NCI-H510A (cell line): ENCODE results near the gene RGMA.
"Not testable (repeated sequence)": the region's sequence is repeated elsewhere in the genome, so short reads cannot be mapped to it uniquely, and the experiment has no call there.

Experiments used
- DNase-seq: peaks from one replicate; lab custom pipeline; 2025; lab: John Stamatoyannopoulos, UW

Gene RGMA

DNA sequence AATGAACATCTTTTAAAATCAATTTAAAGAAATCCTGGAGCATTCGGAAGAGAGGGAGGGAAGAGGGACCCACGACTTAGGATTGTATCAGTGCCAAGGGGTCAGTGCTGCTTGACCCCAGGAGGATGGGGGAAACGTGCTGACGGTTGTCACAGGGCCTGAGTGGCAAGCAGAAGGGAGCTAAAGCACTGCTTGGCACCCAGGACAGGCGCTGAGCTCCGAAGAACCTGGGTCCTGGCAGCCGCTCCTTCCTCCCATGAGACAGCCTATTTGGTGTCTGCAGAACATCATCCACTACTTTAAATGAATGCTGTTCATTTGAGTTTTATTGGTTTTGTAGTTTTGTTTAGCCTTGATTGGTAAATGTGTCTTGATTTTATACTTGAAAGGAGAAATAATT, 54.5 kb downstream of the RGMA start:
- no peak for DNase-seq

DNA sequence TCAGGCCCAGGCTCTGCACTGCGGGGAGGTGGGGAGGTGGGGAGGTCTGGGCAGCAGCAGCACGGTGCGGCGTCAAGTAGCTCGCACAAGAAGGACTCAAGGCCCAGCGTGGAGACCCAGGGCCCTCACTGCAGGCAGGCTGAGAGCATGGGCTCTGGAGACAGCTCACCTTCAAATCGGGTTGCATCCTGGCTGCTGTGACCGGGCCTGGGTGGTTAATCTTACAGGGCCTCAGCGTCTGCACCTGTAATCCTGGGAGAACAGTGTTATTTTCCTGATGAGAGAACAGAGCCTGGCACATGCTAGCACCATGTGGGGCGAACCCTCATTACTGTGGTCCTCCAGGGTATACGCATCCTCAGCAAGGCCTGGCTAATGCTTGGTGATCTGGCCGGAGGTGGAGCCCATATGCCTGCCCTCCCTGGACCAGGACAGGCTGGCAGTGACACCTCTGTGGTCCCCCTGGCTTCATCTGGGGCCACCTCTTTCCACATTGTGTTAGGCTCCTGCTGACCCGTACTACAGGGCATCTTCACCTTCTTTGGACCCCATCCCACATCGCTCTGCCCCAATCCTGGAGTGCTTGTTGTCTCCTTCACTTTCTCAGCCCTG, 55.5 kb downstream of the RGMA start:
- no peak for DNase-seq

DNA sequence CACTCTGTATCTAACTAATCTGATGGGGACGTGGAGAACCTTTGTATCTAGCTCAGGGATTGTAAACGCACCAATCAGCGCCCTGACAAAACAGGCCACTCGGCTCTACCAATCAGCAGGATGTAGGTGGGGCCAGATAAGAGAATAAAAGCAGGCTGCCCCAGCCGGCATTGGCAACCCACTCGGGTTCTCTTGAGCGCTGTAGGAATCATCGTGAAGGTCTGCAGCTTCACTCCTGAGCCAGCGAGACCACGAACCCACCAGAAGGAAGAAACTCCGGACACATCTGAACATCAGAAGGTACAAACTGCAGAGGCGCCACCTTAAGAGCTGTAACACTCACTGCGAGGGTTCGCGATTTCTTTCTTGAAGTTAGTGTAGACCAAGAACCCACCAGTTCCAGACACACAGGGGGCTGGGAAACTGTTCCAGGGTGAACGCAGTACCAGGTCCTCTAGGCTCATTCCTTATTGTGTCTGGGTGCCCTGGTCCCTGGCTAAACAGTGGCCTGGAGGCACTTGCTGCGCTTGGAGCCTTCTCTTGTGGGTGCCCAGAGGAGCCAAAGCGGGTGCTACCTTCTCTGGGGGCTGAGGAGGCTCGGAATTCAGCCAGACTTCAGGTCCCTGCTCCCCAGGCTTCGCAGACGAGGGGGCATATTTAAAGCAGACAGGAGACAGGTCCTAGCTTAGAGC, 56.4 kb downstream of the RGMA start:
- DNase-seq: not testable (repeated sequence)

DNA sequence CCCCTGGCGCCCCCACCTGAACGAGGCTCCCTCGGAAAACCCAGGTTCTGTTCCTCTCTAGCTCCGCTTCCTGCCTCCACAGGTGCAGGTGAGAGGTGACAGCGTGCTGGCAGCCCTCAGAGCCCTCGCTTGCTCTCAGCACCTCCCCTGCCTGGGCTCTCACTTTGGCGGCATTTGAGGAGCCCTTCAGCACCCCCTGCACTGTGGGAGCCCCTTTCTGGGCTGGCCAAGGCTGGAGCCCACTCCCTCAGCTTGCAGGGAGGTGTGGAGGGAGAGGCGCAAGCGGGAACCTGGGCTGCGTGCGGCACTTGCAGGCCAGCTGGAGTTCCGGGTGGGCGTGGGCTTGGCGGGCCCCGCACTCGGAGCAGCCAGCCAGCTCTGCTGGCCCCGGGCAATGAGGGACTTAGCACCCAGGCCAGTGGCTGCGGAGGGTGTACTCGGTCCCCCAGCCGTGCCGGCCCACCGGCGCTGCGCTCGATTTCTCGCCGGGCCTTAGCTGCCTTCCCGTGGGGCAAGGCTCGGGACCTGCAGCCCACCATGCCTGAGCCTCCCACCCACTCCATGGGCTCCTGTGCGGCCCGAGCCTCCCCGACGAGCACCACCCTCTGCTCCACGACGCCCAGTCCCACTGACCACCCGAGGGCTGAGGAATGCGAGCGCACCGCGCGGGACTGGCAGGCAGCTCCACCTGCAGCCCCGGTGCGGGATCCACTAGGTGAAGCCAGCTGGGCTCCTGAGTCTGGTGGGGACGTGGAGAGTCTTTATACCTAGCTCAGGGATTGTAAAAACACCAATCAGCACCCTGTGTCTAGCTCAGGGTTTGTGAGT, 57.2 kb downstream of the RGMA start:
- DNase-seq: not testable (repeated sequence)

DNA sequence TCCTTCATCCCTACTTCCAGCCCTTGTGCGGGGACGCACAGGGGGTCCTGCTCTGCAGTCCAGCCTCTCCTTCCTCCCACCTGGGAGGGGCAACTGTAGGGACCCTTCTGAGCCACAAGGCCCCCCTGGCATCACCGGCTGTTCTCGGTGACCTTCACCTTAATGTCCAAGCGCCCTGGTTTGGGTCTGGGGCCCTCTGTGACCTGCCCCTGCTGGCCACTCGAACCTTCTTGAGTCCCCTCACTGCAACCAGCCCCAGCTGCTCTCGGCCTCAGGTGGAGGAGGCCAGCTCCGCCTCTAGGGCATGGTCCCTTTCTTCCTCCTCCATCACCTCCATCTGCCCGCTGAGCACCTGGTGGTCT, 57.9 kb downstream of the RGMA start:
- no peak for DNase-seq

DNA sequence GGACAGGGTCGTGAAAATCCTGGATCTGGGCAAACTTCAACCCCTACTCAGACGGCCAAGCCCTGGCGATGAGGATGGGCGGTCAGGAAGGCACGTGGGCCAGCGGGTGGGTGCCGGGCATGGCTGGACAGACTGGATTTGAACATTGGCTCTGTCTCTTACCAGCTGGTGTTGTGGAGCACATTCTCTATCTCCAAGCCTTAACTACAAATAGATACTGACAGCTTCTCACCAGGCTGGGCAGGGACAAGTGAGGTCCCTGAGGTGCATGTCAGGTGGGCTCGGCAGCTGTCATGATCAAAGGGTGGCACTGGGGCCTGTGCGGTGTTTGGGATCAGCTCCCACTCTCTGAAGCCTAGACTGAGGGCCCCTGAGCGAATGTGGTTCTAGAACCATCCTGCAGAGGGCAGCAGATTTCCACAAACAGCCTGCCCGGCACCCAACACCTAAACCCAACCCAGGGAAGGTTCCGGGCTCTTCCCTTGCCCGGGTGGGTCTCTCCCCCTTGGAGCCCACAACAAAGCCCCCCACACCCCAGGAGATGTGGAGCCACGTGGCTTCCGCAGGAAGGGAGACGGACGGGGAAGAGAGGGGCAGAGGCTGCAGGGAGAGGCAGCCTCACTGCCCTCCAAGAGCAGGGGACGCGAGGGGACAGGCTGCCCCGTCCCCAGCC, 58.4 kb downstream of the RGMA start:
- DNase-seq: no peak

DNA sequence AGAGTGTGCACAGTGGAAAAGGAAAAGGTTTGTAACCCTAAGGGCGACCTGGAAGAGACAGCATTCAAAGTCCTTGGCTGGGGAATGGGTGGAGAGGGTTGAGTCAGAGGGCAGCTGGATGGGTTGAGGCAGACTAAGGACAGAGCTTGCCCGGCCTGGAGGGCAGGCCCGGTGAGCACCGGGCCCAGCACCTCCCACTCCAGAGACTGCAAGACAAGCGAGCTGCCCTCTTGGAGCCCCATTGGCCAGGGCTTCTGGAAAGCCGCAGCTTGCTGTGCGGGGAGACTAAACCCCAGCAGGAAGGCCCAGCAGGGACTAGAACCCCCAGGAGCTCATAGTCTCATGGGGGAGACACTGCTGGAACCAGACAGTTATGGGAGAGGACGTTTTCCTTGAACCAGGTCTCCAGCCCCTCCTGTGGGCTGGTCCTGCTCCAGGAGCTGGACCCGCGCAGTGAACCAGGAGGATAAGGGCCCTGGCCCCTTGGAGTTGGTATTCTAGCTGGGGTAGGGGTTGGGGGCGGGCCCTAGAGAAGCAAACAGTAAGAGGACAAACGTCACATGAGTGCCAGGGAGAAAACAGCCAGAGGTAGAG, 59.1 kb downstream of the RGMA start:
- no peak for DNase-seq

DNA sequence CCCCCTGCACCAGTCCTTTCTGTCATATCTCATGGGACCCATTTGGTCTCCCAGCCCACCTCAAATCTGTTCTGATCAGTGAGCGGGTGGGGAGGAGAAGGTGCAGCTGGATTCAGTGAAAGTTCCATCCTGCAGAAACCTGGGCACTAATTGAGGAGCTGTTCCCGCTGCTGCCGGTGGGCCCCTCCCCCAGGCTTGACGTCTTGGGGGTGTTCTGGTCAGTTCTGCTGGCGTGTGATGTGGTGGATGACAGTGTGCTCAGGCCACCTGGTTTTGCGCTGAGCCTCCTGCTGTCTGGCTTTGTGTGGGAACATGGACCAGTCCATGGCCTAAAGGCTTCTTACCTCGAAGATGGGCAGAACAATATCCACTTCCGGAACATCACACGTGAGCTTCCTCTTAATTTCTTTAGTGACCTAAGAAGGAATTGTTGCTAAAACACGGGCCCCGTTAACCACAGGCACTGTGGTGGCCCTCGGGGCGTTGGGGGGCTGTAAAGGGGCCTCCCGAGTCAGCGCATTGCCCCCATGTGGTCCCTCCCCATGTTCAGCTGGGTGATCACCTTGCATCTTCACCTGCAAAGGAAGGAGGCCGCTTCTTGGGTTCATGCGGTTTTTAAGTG, 59.7 kb downstream of the RGMA start:
- DNase-seq: no peak

DNA sequence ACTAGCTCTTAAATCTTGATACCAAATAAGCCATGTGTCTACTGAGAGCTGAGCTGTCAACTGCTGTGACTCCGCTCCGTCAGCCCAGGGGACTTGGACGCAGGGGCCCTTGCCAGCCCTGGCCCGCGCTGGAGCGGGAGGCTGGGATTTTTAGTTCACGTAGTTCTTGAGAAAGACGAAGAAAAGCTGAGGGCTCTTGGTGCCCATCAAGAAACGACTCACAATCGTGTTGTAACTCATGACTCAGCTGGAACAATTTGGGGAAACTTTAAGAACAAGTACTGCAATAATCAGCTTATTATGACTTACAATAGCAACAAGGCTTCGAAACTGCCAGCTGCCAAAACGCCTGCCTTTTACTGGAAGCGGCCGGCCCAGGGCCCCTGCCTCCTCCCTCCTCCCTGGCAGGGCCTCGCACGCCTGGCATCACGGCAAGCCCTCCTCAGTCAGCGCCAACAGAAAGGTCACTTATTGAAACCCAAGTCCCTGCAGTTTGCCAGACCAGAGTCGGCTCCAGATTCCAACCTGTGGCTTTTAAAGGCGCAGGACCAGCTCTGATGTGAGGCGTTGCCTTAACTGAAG, 60.3 kb downstream of the RGMA start:
- DNase-seq: no peak

DNA sequence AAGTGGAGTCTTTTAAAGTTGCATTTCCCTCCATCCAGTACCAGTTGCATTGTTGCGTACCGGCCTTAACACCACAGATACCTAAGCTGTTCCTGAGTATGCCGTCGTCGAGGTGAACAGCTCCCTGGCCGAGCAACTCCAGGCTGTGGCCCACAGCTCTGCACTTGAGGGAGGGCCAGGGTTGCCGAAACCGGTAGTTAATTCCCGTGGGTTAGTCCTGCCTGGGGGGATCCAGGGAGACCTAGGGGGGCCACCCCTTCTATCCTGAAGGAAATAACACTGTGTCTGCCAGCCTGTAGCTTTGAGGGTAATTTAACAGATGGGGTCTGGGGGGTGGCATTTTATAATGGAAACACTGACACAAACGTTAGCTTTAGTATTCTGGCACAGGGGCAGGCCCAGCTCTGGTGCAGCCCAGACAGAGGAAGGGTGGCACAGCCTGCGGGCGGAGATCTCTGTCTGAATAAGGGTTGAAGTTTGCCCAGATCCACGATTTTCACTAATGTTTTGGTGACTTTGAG, 60.8 kb downstream of the RGMA start:
- no peak for DNase-seq

DNA sequence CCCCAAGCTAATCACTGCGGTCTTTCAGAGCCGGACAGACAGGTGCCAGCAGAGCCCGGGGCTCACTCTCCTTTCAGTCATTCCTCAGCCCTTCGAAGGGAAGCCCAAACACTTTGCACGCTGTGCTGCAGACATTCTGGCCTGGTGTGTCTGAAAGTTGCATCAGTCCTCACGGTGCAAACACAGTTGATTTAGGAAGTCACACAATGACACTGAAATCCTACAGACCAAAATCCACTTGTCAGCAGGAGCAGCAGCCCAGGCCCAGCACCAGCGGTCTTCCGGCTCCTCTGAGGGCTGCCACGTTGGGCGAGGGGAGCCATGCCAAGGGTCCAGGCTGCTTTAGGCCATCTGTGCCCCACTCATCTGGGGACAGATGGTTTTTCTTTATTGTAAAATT, 61.6 kb downstream of the RGMA start:
- no peak for DNase-seq

DNA sequence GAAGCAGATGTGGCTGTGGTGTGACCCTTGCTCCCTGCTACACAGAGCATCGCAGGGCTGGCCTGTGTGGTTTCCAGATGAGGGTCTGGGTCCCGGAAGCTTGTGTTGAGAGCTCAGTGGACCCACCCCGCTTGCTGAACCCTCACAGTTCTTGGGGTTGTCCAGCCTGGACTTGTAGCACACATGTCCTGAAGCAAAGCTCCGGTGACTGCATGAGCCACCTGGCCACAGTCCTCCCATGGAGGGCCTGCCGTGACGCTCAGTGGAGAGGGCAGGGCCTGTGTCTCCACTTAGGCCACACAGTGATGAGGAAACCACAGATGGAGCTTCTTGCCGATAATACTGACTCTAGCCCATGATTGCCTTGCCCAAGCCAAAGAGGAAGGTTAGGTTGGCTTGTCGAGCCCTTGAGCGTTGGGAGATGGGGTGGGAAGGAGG, 62.6 kb downstream of the RGMA start:
- no peak for DNase-seq

DNA sequence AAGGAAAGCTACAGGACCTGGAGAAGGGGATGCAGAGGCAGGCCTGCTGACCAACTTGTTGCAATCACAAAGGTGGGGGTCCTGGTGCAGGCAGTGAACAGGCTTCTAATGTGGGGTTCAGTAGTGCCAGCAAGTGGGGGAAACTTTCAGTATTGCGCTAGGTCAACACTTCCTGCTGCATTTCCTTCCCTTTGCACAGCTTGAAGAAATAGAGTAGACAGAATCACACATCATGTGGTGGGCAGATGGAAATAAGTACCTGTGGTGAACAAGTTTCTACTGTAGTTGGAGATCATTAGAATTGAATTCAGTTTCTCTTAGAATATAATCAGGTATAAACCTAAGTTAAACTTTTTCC, 63.4 kb downstream of the RGMA start:
- no peak for DNase-seq

DNA sequence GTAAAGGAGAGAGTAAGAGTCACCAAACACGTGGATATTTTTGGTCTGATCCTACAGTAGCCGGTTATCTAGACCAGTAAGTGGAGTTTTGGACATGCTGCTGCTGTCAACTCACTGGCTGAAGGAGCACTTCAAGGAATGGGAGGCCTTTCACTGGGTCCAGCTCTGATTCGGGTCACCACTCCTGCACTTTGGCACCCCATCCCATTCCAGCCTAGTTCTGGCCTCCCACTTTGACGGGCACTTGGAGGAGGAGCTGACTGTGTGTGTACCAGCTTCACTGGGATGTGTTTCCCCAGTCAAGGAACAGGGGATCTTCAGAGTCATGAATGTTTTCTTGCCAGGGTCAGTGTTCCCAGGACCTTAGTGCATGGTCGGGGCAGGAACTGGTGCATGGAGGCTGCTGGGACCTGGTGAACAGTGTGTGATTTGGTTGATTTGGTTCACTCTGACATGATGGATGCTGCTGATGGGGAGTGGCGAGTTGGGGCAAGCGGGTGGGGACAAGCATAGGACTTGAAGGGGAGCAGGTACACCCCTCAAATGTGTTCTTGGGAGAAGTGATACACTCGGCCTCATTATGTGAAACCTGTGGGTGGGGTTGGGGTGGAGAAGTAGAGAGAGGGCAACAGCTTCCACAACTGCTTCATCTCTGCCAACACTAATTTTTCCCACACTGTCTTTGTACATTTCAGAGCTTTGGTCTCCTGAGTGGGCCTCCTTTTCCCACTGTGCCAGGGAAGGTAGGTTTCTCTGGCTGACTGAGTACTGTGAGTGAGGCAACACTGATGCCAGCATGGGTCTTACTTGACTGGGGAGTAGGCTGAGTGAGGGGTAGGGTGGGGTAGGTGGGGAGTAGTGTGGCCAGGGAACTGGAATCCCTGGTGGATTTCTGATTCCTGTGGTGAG, 64.0 kb downstream of the RGMA start:
- no peak for DNase-seq

DNA sequence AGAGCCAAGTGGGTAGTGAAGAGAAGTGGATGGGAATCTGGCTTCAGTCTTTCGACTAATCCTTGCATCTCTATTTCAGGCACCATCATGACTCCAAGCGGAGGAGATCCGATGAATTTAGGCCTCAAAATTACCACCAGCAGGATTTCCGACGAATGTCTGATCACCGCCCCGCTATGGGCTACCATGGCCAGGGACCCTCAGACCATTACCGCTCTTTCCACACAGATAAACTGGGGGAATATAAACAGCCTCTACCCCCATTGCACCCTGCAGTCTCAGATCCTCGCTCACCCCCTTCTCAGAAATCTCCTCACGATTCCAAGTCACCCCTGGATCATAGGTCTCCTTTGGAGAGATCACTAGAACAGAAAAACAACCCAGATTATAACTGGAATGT, 64.7 kb downstream of the RGMA start:
- DNase-seq: no peak

DNA sequence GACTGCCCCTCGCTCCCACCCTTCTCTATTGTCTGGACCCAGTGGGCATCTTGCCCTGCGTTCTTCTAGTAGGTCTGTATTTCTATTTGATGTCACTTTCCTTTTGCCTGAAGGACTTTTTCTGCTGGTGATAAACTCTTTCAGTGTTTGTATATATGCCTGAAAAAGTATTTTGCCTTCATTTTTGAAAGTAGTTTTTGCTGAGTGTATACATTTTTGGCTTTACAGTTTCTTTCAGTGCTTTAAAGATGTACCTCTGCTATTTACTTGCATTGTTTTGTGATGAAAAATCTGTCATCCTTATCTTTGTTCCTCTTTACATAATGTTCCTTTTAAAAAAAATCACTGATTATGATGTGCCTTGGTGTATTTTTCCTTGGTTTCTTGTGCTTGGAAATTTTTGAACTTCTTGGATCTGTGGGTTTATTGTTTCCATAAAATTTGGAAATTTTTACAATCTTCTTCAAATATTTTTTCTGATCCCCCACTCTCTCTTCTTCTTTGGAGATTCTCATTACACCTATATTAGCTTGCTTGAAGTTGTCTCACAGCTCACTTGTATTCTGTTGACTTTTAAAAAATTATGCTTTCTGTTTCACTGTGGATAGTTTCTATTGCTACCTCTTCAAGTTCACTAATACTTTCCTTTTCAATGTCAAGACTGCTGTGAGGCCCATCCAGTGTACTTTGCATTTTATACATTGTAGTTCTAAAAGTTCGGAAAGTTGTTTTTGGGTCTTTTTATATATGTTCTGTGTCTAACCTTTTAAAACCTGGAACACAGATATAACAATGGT, 67.8 kb downstream of the RGMA start:
- DNase-seq: no peak

DNA sequence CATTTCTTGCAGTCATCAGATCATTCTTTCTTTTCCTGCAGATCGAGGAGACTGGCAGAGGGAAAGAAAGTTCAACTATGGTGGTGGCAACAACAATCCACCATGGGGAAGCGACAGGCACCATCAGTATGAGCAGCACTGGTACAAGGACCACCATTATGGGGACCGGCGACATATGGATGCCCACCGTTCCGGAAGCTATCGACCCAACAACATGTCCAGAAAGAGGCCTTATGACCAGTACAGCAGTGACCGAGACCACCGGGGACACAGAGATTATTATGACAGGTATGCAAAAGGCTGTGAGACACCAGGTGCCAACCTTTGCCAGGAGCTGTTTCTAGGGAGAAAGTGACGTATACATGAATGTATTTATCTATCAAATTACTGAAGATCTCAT, 69.0 kb downstream of the RGMA start:
- DNase-seq: no peak

DNA sequence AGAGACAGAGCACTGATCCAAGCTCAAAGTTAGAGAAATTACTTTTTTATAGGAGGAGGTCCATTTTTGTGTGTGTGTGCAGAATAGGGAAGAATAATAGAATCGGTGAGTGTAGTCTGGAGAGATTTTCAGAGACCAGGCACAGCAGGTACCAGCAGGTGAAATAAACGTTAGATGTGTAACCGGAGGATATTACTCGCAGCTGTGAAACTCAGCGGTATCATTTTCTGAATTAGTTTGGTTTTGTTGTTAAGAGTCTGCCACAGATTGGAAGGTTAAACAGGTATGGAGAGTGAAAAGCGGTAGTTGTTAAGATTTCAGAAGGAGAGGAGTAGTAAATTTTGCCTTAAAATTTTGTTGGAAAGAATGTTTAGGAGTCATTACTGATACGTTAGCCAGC, 69.9 kb downstream of the RGMA start:
- DNase-seq: no peak

DNA sequence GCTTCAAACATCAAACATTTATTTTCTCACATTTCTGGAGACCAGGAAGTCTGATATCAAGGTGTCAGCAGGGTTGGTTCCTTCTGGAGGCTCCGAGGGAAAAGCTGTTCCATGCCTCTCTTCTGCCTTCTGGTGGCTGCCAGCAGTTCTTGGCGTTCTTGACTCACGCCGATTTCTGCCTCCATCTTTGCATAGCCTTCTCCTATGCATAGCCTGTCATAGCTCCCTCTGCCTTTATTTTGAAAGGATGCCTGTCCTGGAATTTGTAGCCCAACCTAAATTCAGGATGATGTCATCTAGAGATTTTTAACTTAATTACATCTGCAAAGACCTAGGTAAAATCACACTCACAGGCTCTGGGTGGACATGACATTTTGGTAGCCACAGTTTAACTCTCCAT, 70.4 kb downstream of the RGMA start:
- DNase-seq: no peak
